ENCODE measurements around the gene SALL4.
A peak's percentile ranks its signal among the peaks of the same experiment; 100 is the strongest.
"Not testable (repeated sequence)": the region's sequence is repeated elsewhere in the genome, so short reads cannot be mapped to it uniquely, and the experiment has no call there.

Gene SALL4

DNA sequence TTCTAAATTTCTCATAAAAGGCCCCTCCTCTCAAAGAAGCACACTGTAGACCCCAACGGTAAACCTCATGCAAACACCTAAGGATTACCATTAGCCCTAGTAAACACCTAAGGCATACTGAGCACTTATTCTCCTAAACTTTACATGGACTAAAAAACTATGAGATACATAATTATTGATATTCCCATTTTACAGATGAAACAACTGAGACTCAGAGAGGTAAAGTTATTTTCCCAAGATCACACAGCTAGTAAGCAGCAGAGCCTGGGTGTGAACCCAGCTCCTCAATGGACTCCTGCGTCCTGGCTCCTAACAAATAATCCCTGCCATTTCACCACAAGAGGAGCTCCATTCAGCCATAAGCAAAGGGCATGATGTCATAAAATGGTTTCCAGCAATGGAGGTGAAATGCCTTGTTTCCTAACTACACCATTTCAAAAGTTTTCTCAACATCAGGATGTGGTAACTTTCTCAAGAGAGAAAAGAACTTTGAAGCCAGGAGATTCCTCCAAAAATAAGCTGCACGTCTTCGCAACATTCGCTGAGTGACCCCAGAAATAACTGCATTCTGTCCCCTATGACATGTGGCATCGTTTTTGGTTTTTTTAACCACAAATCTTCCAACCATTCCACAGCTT is 38.2 kb downstream of the SALL4 start:
- no peak for DNase-seq

DNA sequence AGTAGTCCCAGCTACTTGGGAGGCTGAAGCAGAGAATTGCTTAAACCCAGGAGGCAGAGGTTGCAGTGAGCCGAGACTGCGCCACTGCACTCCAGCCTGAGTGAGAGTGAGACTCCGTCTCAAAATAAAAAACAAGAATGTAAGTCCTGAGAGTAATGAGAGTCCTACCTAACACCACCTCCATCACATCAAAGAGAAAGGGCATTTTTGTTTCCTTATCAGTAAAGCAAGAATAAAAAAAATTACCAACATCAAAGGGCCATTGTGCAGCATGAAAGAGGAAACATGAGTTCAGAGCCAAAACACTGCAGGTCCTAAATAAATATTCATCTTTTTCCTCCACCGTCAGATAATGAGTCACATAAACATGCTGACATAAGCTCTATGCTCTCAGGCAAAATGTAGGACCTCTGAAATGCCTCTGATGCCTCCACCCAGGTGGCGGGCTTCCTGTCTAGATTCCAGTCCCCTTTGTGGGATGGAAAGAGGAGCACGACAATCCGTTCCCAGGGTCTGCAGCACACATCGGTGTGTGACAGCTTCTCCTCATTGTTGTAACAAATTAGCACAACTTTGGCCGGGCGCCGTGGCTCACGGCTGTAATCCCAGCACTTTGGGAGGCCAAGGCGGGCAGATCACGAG is 41.3 kb downstream of the SALL4 start:
- no peak for DNase-seq

DNA sequence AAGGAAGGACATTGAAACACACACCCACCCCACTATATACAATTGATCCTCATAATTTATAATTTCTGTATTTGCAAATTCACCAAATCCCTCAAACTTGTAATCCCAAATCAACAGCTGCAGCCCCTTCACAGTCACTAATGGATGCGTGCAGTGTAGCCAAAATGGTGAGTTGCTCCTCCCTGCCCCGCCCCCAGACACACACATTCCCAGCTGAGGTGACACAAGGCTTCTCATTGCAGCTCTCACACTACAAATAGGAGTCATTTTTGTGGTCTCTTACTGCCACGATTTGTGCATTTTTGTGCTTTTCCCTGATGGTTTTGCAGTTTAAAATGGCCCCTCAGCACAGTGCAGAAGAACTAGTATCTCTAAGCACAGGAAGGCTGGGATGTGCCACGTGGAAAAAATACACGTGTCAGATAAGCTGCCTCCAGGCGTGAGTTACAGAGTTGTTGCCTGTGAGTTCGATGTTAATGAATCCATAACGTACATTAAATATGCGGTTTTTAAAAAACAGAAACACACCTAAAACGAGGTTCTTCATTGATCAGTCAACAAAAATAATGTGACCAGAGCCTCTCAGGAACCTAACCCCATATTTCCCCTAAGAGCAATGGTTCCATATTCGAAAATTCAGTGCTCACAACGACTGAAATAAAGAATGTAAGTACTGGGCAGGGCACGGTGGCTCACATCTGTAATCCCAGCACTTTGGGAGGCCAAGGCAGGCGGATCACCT is 42.4 kb downstream of the SALL4 start:
- DNase-seq, result no peak

DNA sequence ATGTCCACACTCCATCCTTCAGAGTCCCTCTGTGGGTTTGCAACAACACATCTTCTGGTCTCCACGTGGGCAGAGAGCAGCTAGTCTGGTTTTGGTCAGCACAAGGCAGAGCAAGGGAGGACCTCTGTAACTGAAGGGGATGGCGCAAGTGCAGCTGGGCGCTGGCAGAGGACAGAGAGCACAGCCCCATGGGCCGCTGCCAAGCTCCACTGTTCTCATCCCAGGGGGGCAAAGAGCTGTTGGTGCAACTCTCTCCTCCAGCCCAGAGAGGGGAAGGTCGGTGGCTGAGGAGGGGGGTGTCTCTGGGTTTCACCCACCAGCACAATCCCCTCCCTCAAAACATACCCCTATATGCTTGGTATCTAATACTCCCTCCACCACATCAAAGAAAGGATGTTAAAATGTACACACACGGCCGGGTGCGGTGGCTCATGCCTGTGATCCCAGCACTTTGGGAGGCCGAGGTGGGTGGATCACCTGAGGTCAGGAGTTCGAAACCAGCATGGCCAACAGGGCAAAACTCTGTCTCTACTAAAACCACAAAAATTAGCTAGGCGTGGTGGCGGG is 43.3 kb downstream of the SALL4 start:
- DNase-seq, result no peak

DNA sequence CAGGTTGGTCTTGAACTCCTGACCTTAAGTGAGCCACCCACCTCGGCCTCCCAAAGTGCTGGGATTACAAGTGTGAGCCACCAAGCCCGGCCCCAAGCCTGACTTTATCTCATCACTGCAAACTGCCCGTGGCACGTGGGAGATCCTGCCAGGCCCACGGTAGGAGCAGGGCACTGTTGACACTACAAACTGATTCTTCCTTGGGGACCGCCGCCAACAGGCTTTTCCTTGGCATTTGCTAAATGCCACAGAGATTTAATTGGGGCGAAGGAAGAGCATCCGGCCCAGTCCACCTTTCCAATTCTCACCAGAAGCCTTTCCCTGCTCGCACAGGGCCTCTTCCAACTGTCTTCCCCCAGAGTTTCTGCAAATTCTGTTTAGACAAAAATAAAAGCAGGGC is 45.1 kb downstream of the SALL4 start:
- no peak for DNase-seq

DNA sequence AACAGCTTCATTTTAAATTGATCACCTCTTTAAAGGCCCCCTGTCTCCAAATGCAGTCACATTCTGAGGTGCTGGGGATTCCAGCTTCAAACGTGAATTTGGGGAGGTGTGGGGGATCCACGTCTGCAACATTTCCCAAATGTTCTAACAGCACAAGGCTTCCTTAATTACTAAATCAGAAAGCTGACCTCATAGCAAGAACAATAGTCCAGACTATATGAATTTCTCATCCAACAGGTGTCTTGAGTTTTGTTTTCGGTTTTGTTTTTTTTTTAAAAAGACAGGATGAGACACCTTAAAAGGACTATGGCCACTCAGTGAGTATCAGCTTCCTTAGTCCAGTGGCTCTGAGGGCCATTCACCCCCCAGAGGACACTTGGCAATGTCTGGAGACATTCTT is 45.7 kb downstream of the SALL4 start:
- no peak for DNase-seq

DNA sequence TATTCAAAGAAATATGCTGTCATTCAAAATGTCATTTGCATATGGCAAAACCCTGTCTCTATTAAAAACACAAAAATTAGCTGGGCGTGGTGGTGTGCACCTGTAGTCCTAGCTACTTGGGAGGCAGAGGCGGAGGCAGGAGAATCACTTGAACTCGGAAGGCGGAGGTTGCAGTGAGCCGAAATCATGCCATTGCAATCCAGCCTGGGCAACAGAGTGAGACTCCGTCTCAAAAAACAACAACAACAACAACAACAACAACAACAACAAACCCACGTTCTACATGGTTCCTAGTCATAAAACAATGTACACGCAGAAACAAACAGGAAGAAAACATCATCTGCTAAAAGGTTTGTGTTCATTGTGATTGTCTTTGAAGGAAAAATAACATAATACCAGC is 49.1 kb downstream of the SALL4 start:
- not testable (repeated sequence) for DNase-seq

DNA sequence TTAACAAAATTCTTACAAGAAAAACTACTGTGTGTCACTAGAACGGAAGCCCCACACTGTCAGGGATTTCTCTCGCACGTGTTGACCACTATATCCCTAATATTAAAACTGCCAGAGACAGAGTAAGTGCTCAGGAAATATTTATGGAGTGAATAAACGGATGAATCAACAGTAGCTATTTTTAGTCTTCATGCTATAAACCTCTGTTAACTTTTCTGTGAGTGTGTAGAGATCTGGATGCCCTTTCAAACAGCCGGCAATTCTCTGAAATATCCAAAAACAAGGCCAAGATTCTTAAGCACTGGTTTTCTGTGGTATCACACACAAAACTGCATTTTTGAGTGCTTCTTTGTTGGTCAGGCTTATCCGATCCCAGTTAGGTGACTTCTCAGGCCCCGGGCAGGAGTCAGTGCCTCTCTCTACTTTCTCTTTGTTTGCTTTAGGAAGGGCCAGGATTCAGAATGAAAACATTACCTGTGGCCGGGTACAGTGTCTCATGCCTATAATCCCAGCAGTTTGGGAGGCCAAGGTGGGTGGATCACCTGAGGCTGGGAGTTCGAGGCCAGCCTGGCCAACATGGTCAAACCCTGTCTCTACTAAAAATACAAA is 49.9 kb downstream of the SALL4 start:
- DNase-seq, result no peak

DNA sequence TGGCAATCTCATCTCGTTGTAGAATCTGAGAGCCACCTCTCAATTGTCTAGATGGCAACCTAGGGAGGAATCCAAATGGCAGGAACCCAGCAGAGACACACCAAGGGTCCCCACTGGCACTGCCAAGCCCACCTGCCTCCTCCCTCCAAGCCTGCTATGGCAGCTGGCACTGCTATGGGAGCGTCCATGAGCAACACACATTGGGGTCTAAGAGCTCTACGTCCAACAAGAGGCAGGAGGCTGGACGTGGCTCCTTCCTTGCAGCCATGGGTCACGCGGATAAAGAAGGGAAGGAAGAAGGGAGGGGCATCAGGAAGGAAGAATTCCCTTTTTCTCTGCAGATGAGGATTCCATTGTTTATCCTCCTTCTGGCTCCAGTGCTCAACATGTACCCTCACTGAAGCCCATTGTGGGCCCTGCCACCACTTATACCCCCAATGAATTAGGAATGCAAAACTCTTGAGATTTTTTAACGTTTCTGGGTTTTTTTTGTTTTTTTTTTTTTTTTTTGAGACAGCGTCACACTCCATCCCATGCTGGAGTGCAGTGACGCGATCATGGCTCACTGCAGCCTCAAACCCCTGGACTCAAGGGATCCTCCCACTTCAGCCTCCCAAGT is 51.4 kb downstream of the SALL4 start:
- DNase-seq, result no peak

DNA sequence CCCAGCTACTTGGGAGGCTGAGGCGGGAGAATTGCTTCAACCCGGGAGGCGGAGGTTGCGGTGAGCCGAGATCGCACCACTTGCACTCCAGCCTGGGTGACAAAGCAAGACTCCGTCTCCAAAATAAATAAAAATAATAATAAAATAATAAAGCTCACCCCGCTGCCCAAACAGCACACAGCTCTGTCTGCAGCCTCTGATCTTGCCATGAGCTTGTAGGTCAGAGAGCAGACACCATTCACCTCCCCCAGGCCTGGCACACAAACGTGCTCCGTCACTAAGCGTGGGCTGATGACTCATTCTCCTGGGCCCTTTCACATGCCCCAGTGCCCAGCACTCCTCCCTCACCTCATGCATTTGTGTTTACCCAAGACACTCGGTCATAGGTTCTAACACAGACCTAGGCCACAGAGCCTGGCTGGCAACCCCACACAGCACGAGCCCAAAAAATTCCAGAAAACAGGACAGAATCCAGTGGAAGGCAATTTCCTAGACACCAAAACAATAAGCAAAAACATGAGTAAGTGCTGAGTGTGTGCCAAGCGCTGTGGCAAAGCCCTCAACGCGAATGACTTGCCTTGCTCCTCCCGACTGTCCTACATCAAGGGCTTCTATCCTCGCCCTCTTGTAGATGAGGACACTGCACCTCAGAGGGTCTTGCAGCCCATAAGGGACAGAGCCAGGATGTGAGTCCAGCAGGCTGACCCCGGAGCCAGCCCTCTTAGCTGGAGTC is 52.1 kb downstream of the SALL4 start:
- DNase-seq, result peak; percentile 30

DNA sequence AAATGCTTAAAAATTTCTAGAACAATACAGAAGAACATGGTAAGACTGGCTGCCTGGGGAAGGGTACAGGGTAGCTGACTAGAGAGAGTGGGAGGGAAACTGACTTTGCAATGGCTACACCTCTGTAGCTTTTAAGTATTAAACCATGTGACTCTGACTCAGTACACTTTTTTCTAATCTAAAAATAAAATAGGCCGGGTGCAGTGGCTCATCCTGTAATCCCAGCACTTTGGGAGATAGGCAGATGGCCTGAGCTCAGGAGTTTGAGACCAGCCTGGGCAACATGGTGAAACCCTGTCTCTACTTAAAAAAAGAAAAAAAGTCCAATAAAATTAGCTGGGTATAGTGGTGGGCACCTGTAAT is 52.7 kb downstream of the SALL4 start:
- no peak for DNase-seq

DNA sequence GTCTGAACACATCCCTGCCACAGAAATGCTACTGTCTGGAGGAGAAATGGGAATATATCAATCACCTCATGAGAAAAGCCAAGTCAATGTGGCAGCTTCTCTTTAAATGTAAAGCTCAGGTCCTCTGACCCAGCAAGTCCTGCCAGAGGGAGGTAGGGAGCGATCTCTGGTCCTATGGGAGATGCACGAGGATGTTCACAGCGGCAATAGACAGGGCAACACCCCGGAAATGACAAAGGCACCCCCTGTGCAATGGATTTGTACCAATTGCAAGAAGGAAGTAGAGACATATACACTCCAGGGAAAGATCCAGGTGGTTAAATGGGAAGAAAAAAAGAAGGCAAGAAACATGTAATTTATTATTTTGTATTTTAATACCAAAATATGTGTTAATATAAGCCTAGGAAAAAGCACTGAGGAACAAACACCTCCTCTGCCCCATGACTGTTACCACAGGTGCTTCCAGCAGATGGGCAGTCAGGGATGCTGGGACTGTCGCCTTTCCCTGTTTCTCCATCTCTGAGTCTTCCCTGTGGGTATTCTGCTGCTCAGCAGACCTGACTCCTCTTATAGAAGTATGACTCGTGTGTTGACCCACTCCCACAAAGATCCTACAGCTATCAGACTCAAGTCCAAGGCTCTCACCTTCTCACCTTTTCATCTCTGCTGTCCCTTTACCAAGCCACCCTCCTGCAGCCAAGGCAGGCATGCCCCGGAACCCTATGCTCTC is 55.0 kb downstream of the SALL4 start:
- no peak for DNase-seq

DNA sequence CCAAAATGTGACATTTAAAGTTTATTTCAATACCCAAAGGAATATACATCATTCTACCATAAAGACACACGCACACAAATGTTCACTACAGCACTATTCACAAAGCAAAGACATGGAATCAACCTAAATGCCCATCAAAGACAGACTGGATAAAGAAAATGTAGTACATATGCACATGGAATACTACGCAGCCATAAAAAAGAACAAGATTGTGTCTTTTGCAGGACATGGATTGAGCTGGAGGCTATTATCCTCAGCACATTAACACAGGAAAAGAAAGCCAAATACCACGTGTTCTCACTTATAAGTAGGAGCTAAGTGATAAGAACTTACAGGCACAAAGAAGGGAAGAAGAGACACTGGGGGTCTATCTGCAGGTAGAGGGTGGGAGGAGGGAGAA is 56.5 kb downstream of the SALL4 start:
- no peak for DNase-seq

DNA sequence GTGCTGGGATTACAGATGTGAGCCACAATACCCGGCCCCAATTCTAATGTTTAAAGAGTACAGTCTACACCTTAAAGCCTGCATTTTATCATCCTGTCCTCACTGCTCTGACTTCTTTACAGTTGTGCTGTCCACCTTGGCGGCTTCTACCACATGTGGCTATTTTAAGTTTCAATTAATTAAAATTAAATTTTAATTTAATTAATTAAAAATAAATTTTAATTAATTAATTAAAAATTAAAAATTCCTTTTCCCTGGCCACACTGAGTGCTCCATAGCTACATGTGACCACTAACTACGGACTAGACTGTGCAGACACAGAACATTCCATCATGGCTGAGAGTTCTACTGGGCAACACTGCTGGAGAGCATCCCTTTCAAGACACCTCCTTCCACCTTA is 61.5 kb downstream of the SALL4 start:
- DNase-seq, result no peak

DNA sequence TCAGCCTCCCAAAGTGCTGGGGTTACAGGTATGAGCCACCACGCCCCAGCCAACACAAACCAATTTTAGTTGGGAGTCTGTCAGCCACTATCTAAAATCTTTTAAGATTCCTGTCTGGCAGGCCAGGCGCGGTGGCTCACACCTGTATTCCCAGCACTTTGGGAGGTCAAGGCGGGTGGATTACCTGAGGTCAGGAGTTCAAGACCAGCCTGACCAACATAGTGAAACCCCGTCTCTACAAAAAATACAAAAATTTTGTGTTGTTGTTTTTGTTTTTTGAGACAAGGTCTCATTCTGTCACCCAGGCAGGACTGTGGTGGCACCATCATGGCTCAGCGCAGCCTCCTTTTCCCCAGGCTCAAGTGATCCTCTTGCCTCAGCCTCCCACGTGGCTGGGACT is 62.0 kb downstream of the SALL4 start:
- not testable (repeated sequence) for DNase-seq

DNA sequence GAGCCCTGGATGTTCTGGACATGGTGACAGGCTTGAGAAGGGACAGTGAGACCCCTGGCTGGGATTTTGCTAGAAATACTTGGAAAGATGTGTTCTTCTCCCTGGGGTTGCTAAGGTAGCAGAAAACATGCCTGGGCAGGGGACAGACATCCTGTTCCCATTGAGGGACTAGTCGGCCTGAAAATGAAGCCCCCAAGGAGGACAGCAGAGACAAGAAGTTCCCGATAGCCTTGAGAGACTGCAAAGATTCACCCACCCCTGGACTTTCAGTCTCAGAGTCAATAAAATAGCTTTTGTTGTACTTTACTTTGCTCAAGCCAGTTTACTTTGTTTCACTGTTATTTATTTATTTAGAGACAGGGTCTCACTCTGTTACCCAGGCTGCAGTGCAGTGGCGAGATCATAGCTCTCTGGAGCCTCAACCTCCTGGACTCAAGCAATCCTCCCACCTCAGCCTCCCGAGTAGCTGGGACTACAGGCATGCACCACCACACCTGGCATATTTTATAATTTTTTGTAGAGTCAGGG is 62.5 kb downstream of the SALL4 start:
- no peak for DNase-seq

DNA sequence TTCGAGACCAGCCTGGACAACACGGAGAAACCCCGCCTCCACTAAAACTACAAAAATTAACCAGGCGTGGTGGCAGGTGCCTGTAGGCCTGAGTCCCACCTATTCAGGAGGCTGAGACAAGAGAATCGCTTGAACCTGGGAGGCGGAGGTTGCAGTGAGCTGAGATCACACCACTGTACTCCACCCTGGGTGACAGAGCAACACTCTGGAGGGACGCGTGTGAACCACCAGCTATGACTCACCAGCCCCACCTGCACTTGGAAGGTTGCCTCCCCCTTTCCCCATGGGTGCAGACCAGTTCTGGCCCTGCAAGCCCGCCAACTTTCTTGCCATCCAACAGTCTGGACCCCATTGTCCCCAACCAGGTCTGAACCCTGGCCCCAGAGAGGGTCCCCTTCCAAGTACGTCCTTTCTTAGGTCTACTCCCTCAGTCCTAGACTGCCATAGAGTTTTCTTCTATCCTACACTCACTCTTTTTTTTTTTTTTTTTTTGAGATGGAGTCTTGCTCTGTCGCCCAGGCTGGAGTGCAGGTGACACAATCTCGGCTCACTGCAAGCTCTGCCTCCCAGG is 63.4 kb downstream of the SALL4 start:
- no peak for DNase-seq

DNA sequence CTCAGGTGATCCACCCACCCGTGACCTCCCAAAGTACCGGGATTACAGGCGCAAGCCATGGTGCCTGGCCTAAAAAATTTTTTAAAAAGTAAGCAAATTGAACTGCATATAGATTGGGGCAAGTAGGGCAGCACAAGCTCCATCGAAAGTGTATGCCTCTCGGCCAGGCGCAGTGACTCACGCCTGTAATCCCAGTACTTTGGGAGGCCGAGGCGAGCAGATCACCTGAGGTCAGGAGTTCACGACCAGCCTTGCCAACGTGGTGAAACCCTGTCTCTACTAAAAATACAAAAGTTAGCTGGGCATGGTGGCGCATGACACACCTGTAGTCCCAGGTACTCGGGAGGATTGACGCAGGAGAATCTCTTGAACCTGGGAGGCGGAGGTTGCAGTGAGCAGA is 64.1 kb downstream of the SALL4 start:
- DNase-seq, result not testable (repeated sequence)

DNA sequence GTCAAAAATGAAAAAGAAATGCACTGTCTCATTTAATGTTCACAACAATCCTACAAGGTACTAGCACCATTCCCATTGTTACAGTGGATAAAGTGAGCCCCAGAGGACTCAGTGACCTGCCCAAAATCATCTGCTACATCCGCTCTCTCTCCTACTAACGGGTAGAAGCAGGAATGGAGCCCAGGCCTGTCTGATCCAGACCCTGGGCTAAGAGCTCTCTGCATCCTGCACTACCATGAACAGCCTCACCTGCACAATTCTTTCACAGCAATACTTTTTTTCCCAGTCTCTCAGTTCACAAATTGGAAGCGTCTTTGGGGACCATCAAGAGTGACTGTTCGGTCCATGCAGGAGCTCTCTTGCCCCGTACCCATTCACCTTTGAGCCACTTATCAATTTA is 65.4 kb downstream of the SALL4 start:
- no peak for DNase-seq

DNA sequence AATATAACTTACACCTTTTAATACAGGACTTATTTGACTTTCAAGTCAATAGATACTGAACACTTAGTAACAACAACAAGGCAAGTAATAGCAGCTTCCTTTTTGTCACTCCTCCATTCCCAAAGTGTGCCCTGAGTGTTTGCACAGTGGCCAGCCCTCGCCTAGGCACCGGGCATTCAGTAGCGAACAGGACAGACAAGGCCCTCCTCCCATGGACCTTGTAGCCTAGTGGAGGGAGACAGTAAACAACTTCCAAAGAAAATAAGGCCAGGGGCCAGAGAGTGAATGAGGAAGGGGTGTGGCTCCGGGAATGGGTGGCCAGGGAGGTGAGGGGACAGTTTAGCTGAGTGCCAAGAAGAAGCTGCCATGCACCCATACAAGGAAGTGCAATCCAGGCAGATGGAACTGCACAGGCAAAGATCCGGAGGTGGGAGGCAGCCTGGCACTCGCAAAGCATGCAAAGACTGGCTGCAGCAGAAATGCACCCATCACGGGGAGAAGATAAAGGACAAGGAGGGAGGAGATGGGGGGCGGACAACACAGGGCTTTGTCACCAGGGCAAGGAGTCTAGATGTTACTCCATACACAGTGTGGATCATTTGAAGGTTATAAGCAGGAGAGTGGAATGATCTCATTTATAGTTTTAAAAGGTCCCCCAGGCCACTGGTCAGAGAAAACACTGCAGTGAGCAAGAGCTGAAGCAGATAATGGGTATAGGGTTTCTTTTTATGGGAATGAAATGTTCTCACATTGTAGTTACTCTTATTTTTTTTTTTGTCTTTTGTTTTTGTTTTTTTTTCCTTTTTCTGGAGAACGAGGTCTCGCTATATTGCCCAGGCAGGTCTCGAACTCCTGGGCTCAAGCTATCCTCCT is 66.4 kb downstream of the SALL4 start:
- DNase-seq, result no peak
